HuH-7 (cell line): Measurements from ENCODE around the gene ARMC2.
A peak's percentile ranks its signal among the peaks of the same experiment; 100 is the strongest.
"Not testable (repeated sequence)": the region's sequence is repeated elsewhere in the genome, so short reads cannot be mapped to it uniquely, and the experiment has no call there.

Experiments
- DNase-seq: peaks from one replicate; pipeline ENCODE4 v3.0.0; 2011; ENCODE audit warnings: low spot score

The ARMC2 gene

DNA sequence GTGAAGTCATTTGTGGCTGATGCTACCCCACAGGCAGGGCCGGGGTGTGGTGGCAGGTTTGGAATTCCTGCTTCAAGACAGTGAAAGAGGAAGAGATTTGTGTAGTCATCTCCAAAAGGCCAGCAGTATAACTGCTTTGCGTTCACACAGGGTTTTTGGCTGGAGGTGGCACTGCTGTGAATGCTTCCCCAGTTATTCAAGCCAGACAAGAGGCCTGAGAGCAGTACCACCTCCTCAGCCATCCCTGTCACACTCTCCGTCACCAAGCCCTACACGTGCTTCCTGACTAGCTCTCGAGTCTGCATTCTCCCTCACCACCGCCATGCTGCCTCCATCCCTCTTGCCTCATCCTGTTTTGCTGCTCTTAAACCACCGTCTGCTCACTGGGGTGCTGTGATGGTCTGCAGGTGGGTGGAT lies 23.9 kb downstream of the ARMC2 start:
- no peak for DNase-seq

DNA sequence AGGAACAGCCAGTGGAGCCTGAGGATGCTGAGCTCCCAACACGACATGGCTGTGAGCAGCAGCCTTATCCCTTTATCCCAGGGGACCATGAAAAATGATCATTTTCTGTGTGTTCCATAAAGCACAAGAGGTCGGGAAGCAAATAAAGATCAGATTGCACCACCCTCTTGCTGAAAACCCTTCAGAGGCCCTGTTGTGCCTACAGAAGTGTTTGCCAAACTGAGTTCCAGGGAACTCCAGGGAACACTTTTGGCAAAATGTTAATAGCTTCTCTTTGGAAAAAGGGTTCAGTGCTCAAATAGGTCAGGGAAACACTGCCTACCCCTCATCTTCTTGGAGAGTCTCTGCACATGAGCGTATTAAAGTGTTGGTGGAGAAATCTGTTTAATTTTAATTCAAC lies 24.4 kb downstream of the ARMC2 start:
- DNase-seq, result no peak

GRCh38 chr6:108873251-108873650 lies 25.0 kb downstream of the ARMC2 start:
- DNase-seq, result no peak

DNA sequence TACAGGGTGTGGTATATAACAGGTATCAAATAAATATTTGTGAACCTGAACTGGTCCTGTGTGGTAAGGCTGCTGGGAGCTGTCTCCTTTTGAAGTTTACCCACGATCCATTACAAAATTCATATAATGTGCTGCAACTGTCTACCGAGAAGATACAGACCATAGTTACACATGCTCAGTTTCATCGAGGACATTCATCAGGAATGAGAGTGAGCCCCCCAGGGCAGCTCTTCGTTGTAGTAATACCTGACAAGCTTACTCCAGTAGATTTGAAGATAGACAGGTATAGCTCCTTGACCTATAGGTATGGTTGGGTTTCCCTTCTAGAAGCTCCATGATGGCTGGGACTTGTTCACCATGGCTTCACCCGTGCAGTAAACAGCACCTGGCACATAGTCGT lies 25.7 kb downstream of the ARMC2 start:
- DNase-seq, result no peak

DNA sequence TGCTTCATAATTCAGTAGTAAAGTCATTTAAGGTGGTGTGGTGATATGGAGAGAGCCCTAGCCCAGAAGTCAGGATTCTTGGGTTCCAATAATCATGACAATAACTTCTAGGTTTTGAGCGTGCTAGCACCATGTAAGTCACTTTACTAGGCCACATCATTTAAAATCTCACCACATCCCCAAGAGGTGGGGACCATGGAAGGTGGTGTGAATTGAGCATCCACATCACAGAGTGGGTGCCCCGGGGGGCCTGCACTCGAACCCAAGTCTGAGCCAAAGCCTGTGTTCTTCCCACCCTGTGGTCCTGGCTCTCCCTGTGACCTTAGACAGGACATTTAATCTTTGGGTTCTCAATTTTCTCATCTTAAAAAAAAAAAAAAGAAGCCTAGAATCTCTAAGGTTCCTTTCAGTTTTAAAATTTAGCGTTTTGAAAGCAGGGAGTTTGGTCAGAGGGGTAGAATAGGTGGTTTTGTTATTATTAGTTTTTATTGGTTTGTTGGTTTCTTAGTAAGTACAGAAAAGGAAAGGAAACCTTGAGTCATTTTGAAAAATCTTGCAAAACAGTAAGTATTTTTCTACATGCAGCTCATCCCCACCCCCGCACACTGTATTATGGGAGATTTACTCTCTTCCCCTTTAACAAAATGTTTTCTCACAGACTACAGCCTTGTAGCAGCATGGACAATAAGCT lies 26.4 kb downstream of the ARMC2 start:
- no peak for DNase-seq

DNA sequence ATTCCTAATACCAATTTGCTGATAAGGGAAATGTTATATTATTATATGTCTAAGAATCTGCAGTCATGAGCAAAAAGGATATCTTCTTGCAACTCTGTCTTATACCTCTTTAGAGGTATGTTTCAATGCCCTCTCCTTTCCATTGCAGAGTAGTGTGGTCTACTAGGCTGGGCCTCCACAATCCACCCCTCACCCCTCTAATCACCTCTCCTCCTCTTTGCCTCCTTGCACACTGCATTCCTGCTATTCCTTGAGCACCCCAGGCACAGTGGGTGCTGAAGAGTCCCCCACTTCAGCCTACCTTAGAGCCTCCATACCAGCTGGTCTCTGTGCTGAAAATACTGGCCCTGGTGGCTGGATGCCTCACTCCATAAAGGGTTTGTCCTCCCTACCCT lies 26.9 kb downstream of the ARMC2 start:
- DNase-seq, result no peak

DNA sequence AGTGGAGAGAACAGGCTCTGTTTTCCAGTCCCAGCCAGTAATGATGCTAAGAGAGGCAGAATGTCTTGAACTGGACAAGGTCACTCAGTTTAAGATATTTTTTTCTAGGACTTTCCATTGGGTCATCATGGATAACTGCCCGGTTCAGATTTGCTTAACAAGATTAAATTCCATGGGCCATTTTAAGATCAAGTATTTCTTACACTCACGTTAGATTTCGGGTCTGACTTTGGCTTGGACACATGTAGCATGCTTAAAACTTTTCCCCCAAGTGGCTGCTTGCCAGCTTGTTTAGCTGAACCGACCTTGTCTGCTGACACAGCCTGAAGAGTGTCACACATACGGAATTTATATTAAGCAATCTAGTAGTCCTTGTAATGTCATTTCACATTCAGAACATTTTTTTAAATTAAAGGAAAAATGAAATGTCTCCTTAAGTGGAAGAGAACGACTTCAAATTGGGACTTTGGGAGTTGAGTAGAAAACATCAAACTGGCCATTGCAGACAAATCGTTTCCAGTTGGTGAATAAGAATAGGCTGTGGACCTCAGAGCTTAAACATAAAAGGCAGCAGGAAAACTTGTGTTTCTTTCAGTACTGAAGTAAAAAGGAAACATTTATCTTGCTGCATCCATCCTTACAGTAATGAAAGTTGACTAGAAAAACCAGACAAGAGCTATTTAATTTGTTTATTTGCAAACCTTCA lies 29.0 kb downstream of the ARMC2 start:
- no peak for DNase-seq

DNA sequence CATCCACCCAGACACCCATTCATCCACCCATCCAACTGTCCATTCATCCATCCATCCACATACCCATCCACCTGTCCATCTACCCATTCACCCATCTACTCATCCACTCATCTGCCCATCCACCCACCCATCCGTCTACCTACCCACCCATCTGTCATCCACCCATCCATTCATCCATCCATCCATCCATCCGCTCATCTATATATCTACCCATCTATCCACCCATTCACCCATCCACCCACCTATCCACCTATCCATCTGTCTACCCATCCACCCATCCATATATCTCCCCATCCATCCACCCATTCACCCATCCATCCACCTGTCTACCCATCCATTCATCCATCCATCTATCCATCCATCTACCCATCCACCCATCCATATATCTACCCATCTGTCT lies 30.7 kb downstream of the ARMC2 start:
- DNase-seq, result no peak

- DNase-seq, result no peak
These were observed 35.0 kb downstream of the ARMC2 start for GRCh38 chr6:108883172-108883571.

GRCh38 chr6:108884211-108885059 lies 36.2 kb downstream of the ARMC2 start:
- DNase-seq, result no peak

- DNase-seq, result no peak
These were observed 39.8 kb downstream of the ARMC2 start for GRCh38 chr6:108888052-108888451.

DNA sequence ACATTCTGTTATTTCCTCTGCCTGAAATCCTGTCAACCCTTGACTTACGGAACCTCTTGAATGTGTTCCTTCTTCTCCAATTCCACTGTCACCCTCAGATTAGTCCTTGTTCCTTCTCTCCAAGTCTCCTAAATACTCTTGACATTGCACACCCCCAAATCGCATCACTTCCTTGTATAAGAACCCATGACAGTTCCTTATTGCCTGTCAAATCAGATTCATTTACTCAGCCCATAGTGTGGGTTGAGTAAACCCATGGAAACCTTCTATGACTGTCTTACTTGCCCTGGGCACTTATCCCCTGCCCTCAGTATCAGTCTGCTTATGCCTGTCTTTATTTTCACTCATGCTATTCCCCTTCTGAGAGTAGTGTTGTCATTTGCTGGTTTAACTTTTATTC lies 40.5 kb downstream of the ARMC2 start:
- DNase-seq, result no peak

GRCh38 chr6:108890898-108891297 lies 42.7 kb downstream of the ARMC2 start:
- DNase-seq, result not testable (repeated sequence)

- no peak for DNase-seq
These were observed 47.3 kb downstream of the ARMC2 start for GRCh38 chr6:108895571-108895970.

- DNase-seq, result no peak
These were observed 48.0 kb downstream of the ARMC2 start for GRCh38 chr6:108896111-108896661.

- DNase-seq, result peak; percentile 26
These were observed 49.1 kb downstream of the ARMC2 start for GRCh38 chr6:108897371-108897770.

DNA sequence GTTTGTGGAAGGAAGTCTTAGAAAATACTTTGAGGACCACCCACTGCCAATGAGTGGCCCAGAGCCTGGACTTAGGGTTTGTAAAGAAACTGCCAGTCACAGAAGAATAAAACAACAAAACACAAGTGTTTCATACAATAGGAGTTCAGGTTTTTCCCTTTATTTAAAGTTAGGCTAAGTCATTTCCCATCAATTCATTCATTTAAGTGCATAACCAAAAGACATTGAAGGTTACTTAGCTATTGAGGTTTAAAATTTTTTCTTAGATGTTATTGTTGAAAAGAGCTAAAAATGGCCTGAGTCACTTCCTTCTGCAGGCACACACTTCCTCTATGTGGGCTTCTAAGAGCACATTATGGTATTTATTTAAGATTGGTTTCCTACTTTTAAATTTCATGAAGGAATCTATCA lies 54.2 kb downstream of the ARMC2 start:
- DNase-seq, result no peak

DNA sequence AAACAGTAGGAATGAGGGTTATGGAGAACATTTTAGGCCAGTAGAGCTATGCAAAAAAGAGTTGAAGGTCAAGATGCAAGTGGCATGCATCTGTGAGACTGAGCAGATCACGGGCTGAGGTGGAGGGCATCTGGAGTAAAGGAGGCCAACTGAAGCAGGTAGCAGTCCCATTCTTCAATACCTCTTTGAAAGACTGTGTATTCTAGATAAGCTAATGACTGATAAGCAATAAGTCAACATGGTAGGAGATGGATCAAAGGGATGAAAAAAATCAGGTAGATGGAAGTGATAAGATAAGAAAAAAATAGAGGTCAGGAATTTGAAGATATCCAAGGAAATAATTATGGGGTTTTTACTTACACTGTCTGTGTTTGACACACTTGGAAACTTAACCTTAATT lies 55.6 kb downstream of the ARMC2 start:
- DNase-seq, result no peak

DNA sequence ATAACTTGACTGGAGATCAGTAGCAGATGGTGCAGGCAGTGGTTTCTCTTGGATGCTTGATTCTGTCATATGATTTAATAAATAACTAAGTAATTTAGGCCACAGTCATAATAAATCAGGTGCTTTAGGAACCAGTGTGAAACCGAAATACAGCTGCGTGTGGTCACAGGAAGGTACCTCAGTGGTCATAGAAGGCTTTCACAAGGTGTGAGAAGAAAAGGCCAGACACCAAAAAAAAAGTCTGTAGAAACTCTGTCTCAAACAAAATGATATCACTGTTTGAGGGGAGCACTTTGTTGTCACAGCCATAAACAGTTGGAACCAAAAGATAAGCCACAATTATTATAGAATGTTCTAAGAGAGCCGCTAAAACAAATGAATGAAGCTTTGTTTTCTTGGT lies 56.5 kb downstream of the ARMC2 start:
- DNase-seq, result no peak

DNA sequence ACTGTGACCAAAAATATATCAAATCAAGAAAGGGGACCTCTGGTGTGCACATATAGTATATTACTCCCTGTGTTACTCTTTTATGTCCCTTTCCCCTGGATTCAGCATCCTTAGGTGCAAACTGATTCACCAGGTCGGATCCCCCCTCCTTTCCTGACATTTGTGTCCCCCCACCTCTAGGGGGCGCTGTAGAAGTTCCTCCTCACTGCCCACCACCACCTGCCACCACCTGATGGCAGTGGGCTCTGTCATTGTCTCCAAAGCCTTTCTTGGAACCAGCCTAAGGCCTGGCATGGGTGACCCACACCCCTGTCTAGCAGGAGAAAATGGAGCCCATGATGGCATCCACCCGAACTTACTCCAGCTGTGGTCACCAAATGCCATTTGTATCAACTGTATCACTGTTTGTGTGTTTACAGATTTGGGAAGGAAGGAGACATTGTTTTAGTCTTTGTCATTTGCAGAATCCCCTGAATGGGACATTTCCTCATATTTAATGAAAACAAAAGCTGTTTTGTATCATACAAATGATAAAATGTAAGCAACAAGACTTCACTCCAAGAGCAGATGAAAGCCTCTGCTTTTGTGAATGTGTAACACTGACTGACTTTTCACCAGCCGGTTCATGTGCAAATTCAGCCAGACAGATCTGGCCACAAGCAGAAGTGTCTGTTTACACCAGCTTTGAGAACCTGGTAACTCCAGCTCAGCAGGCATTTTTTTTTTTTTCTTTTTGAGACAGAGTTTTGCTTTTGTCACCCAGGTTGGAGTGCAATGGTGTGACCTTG lies 66.2 kb downstream of the ARMC2 start:
- peak; percentile 67 for DNase-seq

GRCh38 chr6:108915258-108915657 lies 67.0 kb downstream of the ARMC2 start:
- DNase-seq, result no peak
